T-helper 2 cell (primary cell): ENCODE data around the gene ZNF546.
"Not testable (repeated sequence)": the region's sequence is repeated elsewhere in the genome, so short reads cannot be mapped to it uniquely, and the experiment has no call there.

Experiments used
- DNase-seq, 5 experiments: peaks; one replicate each; pipeline versions ENCODE4 v3.0.0 to v3.0.0-alpha.2; 2012 to 2022
- total RNA-seq, 2 donors: gene quantifications; one replicate each; lab custom pipeline; 2026; lab: John Stamatoyannopoulos, UW

Gene ZNF546
- total RNA-seq = 4.4 to 9.1 reads per million in 2 donors

- DNase-seq = peak; percentile 68 to 95 (median 86)
These were observed at the start of gene ZNF546 for GRCh38 chr19:39996811-39997637. Gene ZNF546 (plus strand): TSS chr19:39997060. CDS start chr19:39998327, 1,267 bp downstream.

DNA sequence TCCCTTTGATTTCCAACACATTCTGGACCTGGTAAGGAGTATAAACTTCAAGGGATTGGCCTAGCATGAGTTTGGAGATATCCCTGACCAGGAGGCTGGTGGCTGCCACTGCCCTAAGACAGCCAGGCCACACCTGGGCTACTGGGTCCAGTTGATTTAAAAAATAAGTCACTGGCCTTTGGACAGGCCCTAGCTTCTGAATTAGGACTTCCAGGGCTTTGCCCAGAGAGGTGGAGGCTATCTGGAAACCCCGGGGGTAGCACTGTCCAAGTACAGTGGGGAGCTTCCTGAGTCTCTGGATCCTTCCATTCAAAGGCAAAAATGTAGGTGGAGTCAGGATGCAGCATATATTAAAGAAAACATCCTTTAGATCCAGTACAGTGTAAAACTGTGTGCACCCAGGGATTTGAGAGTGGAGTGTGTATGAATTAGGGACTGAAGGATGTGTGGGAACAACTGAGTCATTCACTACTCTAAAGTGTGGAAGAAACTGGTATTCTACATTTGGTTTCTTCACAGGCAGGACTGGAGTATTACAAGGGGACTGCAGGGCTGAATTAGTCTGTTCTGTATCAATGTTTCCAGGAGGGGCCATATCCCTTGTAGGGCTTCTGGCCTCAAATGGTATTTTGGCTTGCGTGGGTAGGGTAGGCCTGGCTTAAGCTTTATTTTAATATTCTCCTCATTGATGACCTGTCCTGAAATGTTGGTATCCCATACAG, 47.7 kb upstream of the ZNF546 start:
- DNase-seq = no peak

DNA sequence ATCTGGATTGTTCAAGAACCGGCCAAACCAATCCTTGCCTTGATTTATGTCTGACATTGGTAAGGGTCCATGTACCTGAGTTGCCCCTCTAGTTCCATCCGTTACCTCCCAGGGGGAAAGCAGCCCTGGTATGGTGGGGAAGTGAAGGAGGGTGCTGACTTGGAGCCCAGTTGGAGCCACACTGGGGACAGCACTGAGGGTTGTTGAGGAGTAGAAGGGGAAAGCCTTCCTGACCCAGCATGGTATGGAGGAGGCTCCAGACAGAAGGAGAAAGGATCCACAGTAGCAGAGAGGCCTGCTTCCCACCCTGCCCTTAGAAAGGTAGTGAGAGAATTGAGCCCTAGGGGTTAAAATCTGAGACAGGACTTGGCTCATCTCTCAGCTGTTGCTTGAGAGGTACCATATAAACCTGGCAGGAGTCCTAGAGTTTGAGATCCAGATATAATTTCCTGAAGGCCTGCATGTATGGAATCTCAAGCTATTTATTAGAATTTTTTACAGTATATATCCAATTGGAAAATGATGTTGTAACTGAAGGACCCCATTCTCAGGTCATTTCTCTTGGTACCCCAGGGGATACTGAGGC, 45.7 kb upstream of the ZNF546 start:
- no peak for DNase-seq

DNA sequence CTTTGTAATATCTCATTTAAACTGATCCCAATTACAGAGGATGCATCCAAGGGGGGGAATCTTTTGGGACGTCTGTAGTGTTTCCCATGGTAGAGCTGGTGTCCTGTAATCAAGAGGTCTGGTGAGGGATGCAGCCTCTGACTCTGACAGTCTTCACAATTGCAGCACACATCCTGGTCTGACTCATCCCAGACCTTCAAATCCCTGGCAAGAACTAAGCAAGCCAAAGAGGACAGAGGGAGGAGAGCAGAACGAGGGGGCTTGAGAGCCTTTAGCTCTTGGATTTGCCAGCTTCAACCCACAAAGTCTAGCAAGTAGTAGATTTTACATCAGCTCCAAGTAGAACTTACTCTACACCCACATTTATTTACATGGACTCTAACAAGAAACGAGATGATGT, 45.2 kb upstream of the ZNF546 start:
- DNase-seq = peak in 1 of 5 experiments; percentile 29

DNA sequence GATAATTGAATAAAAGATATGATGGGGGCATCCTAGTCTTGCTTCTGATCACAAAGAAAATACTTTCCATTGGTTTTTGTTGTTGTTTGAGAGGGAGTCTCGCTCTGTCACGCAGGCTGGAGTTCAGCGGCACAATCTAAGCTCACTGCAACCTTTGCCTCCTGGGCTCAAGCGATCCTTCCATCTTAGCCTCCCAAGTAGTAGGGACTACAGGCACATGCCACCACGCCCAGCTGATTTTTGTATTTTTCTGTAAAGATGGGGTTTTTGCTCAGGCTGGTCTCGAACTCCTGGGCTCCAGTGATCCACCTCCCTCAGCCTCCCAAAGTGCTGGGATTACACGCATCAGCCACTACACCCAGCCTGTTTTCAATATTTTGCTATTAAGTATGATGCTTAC, 42.9 kb upstream of the ZNF546 start:
- DNase-seq = peak in 1 of 5 experiments; percentile 43

DNA sequence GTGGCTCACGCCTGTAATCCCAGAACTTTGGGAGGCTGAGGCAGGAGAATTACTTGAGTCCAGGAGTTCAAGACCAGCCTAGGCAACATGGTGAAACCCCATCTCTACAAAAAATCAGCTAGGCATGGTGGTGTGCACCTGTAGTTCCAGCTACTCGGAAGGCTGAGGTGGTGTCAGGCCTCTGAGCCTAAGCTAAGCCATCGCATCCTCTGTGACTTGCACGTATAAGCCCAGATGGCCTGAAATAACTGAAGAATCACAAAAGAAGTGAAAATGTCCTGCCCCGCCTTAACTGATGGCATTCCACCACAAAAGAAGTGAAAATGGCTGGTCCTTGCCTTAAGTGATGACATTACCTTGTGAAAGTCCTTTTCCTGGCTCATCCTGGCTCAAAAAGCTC, 39.0 kb upstream of the ZNF546 start:
- DNase-seq = not testable (repeated sequence)

DNA sequence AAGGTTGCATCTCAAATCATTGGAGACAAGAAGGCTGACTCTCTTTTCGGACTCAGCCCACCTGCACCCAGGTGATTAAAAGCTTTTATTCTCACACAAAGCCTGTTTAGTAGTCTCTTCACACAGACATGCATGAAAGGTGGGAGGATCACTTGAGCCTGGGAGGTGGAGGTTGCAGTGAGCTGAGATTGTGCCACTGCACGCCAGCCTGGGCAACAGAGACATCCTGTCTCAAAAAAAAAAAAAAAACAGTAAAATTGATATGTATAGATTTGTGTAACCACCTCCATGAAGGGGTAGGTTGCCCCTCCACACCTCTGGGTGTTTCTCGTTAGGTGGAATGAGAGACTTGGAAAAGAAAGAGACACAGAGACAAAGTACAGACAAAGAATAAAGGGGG, 37.9 kb upstream of the ZNF546 start:
- DNase-seq = peak in 1 of 5 experiments; percentile 71

- not testable (repeated sequence) for DNase-seq
These were observed 37.5 kb upstream of the ZNF546 start for GRCh38 chr19:39959407-39959806.

- no peak for DNase-seq
These were observed 33.0 kb upstream of the ZNF546 start for GRCh38 chr19:39963898-39964297.

- DNase-seq = no peak
These were observed 30.2 kb upstream of the ZNF546 start for GRCh38 chr19:39966617-39967016.

DNA sequence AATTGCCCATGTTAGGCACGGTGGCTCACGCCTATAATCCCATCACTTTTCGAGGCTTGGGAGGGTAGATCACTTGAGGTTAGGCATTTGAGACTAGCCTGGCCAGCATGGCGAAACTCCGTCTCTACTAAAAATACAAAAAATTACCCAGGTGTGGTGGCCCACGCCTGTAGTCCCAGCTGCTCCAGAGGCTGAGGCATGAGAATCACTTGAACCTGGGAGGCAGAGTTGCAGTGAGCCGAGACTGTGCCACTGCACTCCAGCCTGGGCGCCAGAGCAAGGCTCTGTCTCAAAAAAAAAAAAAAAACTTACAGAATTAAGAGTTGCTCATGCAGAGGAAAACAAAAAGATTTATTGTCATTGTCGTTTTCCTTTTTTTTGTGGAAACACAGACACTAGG, 29.3 kb upstream of the ZNF546 start:
- no peak for DNase-seq

- no peak for DNase-seq
These were observed 28.1 kb upstream of the ZNF546 start for GRCh38 chr19:39968789-39969188.

DNA sequence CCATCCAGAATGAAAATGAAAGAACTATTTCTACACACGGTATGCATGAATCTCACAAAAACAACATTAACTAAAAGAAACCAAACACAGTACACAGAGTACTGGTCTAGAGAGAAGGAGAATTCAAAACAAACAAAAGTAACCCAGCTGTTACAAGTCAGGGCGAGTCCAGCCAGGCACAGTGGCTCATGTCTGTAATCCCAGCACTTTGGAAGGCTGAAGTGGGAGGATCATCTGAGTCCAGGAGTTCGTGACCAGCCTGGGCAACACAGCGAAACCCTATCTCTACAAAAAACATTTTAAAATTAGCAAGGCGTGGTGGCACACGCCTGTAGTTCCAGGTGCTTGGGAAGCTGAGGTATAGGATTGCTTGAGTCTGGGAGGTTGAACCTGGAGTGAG, 27.6 kb upstream of the ZNF546 start:
- peak in 1 of 5 experiments; percentile 44 for DNase-seq

DNA sequence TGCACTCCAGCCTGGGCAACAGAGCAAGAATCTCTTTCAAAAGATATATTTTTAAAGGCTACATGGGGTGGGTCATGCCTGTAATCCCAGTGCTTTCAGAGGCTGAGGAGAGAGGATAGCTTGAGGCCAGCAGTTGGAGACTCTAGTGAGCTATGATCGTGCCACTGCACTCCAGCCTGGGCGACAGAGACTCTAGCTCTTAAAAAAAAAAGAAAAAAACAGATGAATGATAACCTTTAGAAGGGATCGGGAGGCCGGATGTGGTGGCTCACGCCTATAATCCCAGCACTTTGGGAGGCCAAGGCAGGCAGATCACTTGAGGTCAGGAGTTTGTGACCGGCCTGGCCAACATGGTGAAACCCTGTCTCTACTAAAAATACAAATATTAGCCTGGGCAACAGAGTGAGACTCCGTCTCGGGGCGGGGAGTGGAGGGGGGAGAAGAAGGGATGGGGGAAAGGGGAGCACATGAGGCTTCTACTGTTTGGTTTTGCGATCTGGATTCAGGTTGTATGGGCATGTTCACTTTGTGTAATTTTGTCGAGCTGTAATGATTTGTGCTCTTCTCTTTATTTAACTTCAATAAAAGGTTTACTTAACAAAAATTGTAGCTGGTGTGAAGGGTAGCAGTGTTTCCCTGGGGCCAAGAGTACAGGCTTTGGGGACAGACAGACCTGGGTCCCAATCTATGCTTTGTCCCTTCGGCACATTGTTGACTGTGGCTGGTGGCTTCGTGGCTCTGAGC, 27.0 kb upstream of the ZNF546 start:
- DNase-seq = peak in 2 of 5 experiments; percentile 7 to 61

GRCh38 chr19:39970425-39970674, 26.5 kb upstream of the ZNF546 start:
- no peak for DNase-seq

DNA sequence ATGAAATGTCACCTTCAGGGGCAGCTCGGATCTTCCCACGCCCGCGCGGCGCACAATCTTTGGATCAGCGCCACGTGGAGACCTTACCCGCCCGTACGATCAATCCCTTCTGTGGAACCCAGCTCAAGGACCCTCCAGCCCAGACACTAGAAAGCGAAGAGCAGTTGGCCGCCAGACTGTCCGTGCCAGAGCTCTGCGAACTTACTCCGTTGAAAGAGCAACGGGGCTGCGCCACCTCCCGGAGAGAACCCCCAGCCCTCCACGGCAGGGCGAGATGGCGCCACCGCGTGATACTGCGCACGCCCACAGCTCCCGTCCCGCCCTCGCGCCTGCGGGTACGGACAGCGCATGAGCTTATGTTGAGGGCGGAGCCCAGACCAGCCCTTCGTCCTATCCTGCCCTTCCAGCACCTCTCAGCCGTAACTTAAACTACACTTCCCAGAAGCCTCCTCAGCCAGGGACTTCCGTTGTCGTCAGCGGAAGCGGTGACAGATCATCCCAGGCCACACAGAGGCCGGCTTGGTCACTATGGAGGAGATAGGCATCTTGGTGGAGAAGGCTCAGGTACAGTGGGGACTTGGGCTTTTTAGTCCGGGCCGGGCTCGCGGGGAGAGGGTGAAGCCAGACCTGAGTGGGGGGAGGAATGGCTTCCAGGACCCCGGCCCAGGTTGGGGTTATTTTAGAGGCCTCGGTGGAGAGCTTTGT, 26.0 kb upstream of the ZNF546 start, which contains the start of gene PSMC4:
Gene PSMC4 (plus strand): TSS at position 491 of the 705 bp plus-strand sequence. CDS start 38 bp downstream, at position 529.
- DNase-seq = peak; percentile 96 to 100 (median 98)

DNA sequence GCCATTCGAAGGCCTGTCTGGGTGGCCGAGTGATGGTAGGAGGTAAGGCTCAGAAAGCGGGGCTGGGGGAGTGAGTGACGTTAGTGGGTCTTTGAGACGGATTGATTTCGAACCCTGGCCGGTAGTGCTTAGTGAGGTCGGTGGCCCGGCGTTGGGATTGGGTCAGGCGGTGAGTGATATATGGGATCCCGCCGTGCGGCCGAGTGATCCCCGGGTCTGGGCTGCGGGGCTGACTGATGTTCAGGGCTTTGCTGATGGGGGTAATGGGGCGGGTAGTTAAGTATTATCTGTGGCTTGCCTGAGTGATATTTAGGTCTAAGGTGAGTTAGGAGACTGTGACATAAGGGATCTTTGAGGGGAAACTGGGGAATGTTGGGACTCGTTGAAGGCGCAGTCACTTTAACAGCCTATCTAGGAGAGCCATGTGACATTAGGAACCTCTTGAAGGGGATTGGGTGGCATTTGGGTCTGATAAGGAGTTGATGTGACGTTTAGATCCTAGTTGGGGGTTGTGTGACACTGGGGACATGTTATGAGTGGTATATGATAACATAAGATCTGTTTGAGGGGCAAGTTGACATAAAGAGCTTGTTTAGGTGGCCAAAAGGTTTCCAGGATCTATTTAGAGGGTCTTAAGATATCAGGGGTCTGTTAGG, 25.4 kb upstream of the ZNF546 start:
- peak in 1 of 5 experiments; percentile 35 for DNase-seq

GRCh38 chr19:39974377-39975155, 22.3 kb upstream of the ZNF546 start:
- DNase-seq = no peak

DNA sequence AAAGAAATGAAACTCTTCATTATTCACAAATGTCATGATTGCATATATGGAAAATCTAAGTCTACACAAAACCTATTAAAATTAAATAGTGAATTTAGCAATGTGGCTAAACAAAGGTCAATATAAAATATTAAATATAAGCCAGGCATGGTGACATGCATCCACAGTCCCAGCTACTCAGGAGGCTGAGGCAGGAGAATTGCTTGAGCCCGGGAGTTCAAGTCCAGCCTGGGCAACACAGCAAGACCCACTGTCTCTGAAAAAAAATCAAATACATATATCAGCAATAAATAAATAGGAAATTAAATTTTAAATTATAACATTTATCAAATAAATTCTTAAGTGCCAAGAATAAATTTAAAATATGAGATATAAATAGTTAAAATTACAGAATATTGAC, 14.0 kb upstream of the ZNF546 start:
- no peak for DNase-seq

GRCh38 chr19:39983695-39984300, 13.1 kb upstream of the ZNF546 start:
- DNase-seq = no peak
